GM13977 (cell line): ENCODE measurements around the gene CDC123.
"Not testable (repeated sequence)": the region's sequence is repeated elsewhere in the genome, so short reads cannot be mapped to it uniquely, and the experiment has no call there.

Experiments used
- DNase-seq: peaks from one replicate; pipeline ENCODE4 v3.0.0; 2012; ENCODE audit warnings: low spot score
- in situ Hi-C: fragments of 300-500 bp; cut with MboI; formaldehyde crosslinking; loops from one replicate; pipeline ENCODE4 v1.12.0; 2022; ENCODE audit warnings: low sequenced_read_pairs, low pct_unique_long_range_greater_than_20kb, mixed read lengths, inconsistent platforms; ENCODE audit not compliant: unreplicated experiment
- TF ChIP-seq, protein P1 (sequence below): IDR thresholded peaks from 2 replicates; pipeline ENCODE4 v1.5.1; 2012; ENCODE audit warnings: mild to moderate bottlenecking, control low read depth; ENCODE audit not compliant: insufficient read depth; ENCODE audit errors: extremely low read depth, missing control alignments

The CDC123 gene

DNA sequence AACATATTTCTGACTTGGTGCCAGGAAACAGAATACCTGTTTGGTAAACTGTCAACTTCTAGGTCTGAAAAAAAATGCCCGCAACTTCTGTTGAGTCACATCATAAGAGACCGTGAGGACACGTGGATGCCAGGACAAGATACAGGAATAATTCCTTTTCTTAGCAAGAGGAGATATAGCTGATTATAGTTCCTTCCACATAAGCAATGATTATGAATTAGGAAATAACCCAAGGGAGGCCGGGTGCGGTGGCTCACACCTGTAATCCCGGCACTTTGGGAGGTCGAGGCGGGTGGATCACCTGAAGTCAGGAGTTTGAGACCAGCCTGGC, 75.2 kb downstream of the CDC123 start:
- no peak for DNase-seq
- TF ChIP-seq, protein P1, sequence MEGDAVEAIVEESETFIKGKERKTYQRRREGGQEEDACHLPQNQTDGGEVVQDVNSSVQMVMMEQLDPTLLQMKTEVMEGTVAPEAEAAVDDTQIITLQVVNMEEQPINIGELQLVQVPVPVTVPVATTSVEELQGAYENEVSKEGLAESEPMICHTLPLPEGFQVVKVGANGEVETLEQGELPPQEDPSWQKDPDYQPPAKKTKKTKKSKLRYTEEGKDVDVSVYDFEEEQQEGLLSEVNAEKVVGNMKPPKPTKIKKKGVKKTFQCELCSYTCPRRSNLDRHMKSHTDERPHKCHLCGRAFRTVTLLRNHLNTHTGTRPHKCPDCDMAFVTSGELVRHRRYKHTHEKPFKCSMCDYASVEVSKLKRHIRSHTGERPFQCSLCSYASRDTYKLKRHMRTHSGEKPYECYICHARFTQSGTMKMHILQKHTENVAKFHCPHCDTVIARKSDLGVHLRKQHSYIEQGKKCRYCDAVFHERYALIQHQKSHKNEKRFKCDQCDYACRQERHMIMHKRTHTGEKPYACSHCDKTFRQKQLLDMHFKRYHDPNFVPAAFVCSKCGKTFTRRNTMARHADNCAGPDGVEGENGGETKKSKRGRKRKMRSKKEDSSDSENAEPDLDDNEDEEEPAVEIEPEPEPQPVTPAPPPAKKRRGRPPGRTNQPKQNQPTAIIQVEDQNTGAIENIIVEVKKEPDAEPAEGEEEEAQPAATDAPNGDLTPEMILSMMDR = no peak
- in situ Hi-C loops = loop anchor here (25.0 kb wide), 2 partner anchors 441 to 816 kb away; no protein-coding TSS in a partner anchor

DNA sequence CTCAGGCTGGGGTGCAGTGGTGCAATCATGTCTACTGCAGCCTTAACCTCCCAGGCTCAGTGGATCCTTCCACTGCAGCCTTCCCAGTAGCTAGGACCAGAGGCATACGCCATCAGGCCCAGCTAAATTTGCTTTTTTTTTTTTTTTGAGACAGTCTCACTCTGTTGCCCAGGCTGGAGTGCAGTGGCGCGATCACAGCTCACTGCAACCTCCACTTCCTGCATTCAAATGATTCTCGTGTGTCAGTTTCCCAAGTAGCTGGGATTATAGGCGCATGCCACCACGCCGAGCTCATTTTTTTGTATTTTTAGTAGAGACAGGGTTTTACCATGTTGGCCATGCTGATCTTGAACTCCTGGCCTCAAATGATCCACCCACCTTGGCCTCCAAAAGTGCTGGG, 81.9 kb downstream of the CDC123 start:
- in situ Hi-C loops, DNase-seq: not testable (repeated sequence)

DNA sequence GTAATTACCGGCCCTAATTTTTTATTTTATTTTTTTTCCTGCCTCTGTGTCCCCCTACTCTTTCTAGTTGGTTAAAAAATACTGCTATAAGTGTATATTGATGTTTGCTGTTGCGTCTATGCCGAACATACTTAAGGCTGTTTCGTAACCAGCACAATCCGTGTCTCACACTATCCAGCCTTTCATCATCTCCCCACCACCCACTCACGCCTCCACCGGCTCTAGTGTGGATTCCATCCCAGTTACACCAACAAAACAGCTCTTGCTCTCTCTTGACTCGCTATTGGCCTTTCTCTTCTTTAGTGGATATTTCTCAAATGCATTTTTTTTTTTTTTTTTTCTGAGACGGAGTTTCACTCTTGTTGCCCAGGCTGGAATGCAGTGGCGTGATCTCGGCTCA, 83.3 kb downstream of the CDC123 start:
- TF ChIP-seq, protein P1 = no peak
- in situ Hi-C loops = no loop called here
- DNase-seq = no peak

DNA sequence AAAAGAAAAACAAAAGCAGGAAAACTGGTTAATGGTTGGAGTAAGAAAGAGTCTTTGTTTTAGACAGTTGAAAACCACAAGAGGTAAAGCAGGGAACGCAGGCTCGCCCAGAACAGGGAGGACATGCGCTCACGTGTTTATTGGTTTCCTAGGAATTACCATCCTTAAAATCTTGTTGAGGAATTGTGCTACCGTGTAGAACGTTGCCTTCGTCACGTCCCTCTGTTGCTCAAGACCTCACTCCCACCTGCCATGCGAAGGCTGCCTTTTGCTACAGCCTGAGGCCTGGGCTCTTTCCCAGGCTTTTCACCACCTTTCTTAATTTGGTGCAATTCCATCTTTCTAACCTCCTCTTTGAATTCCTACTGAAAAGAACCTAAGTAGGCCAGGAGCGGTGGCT, 91.8 kb downstream of the CDC123 start:
- no peak for DNase-seq
- TF ChIP-seq, protein P1 = no peak
- in situ Hi-C loops = no loop called here

DNA sequence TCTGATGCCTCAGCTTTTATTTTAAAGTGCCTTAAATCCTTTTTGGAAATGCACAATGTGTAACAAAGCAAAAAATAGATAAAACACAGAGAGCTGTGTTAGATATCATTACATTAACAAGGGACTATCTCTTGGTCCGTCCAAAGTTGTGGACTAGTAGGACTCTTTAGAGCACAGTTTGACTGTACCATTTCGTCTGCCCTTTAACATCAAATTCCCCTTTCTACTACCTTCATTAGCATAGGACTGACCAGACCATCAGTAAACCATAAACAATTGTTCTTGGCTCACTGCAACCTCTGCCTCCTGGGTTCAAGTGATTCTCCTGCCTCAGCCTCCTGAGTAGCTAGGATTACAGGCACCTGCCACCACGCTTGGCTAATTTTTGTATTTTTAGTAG, 101.8 kb downstream of the CDC123 start:
- DNase-seq, in situ Hi-C loops: not testable (repeated sequence)

DNA sequence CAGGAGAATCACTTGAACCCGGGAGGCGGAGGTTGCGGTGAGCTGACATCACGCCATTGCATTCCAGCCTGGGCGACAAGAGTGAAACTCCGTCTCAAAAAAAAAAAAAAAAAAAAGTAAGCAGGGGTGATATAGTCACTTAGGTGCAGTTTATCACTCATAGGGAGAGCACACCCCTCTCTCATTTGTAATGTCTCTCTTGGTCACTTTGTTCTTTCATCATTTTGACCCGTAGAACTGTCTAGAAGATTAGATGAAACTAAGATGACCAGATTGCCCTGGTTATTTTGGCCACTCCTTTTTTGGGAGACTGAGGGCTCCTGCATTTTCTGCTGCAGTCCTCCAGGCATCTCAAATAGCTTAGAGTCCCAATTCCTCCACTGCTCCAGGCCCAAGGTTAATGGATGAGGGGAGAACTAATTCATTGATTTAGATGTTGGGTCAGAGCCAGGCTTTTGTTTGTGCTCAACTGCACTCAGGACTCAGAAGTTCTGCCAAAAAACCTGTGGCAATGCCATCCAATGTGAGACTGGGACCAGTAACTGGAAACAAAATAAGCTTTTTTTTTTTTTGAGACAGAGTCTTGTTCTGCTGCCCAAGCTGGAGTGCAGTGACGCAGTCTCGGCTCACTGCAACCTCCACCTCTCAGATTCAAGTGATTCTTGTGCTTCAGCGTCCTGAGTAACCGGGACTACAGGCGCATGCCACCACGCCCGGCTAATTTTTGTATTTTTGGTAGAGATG, 103.4 kb downstream of the CDC123 start:
- no peak for DNase-seq
- TF ChIP-seq, protein P1 = no peak
- in situ Hi-C loops = no loop called here
